AG04450 (cell line): ENCODE data around the gene FBXO17. TPM values are rescaled to one million over a fixed set of nuclear protein-coding genes. Genes with fewer than 3 reads are reported as not detected.

Source experiments
- CTCF ChIA-PET: fragments of 300-600, 350-600 bp; formaldehyde crosslinking; extraction: SDS; loops from one replicate; lab custom pipeline; 2022; ENCODE audit warnings: antibody characterized with exemption, inconsistent platforms; lab: Charles Lee
- POLR2A ChIA-PET: fragments of 350-600 bp; formaldehyde crosslinking; extraction: SDS; loops from one replicate; lab custom pipeline; 2021; ENCODE audit warnings: antibody characterized with exemption, inconsistent platforms; lab: Yijun Ruan, JAX
- DNase-seq: peaks from one replicate; pipeline ENCODE4 v3.0.0-alpha.2; 2011; ENCODE audit warnings: low read depth, low spot score
- H3K27ac ChIP-seq: one replicate; pipeline ENCODE4 v1.5.1; 2012; ENCODE audit warnings: low read depth, low read length, control low read depth
- H3K27me3 ChIP-seq: one replicate; pipeline ENCODE4 v1.6.0; 2012; ENCODE audit warnings: low read length; ENCODE audit not compliant: control insufficient read depth, insufficient read depth
- H3K4me3 ChIP-seq: 2 replicates; pipeline ENCODE4 v1.5.1; 2011; ENCODE audit warnings: mild to moderate bottlenecking, low read depth, low read length, control low read depth
- H3K9me3 ChIP-seq: 2 replicates; pipeline ENCODE4 v1.5.1; 2012; ENCODE audit warnings: low read length; ENCODE audit not compliant: control insufficient read depth, insufficient read depth
- CTCF ChIP-seq: IDR thresholded peaks from 2 replicates; pipeline ENCODE4 v1.5.1; 2011; ENCODE audit warnings: low read depth, low read length, control low read depth, inconsistent platforms
- polyA plus RNA-seq: library from polyadenylated mRNA; depleted of rRNA; stranded (reverse); fragments of >200 nt; gene quantifications from 2 replicates; pipeline ENCODE4 v1.2.3, GENCODE V29; 2011

Gene FBXO17
- polyA plus RNA-seq, 1 experiment: 10.8 TPM

- CTCF ChIA-PET: interaction anchor here (0.7 kb wide), 1 partner anchor 19 kb away, joined by 3 read pairs; the partner anchor contains the start of genes MRPS12 and SARS2
- no peak for TF ChIP-seq CTCF
- no peak overlapping the region for H3K27ac ChIP-seq
- POLR2A ChIA-PET: no interaction called here
- peak overlapping the region; percentile 44 for H3K4me3 ChIP-seq
- DNase-seq: no peak
- H3K9me3 ChIP-seq: no peaks in the 10 kb centered on the region; the same call in 1 of the 2 replicates
- H3K27me3 ChIP-seq: no peaks in the 10 kb centered on the region
These were observed 25.8 kb downstream of the FBXO17 start for GRCh38 chr19:38949580-38950367.

GRCh38 chr19:38946229-38947010 lies 29.1 kb downstream of the FBXO17 start:
- TF ChIP-seq CTCF: no peak

DNA sequence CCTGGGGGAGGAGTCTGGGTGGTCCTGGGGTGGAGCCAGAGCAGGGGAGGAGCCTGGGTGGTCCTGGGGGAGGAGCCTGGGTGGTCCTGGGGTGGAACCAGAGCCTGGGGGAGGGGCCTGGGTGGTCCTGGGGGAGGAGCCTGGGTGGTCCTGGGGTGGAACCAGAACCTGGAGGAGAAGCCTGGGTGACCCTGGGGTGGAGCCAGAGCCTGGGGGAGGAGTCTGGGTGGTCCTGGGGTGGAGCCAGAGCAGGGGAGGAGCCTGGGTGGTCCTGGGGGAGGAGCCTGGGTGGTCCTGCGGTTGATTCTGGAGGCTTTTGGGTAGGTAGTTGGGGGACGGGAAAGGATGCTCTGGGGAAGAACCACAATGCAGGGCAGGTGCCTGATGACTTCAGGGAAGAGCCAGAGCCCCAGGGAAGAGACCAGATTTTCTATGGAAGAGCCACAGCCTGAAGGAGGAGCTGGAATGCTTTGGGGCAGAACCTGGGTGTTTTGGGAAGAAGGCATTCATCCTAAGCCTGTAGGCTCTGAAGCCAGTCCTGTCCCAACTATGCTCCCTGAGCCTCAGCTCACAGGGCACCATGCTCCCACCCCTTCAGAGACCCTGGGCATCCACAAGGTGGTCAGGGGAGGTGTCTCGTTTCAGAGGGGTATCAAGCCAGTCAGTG lies 29.8 kb downstream of the FBXO17 start:
- no peak overlapping the region for H3K4me3 ChIP-seq
- no peaks in the 10 kb centered on the region for H3K27me3 ChIP-seq
- no peak overlapping the region for H3K27ac ChIP-seq
- no peak for DNase-seq
- ChIA-PET POLR2A (no interaction called here), CTCF (interaction anchor here (1.4 kb wide), 1 partner anchor 15 kb away, joined by 3 read pairs; the partner anchor contains the start of genes MRPS12 and SARS2)
- no peaks in the 10 kb centered on the region; the same call in 1 of the 2 replicates for H3K9me3 ChIP-seq
- no peak for TF ChIP-seq CTCF

More at GRCh38 chr19:38946229-38947010, 29.1 kb downstream of the FBXO17 start:
- DNase-seq: no peak
- H3K27ac ChIP-seq: no peak overlapping the region
- H3K4me3 ChIP-seq: no peak overlapping the region
- CTCF ChIA-PET: interaction anchor here (1.0 kb wide), 2 partner anchors 13 to 16 kb away, joined by 3 to 4 read pairs; partner anchors contain the start of genes MRPS12 and SARS2
- no peaks in the 10 kb centered on the region for H3K27me3 ChIP-seq
- H3K9me3 ChIP-seq: no peaks in the 10 kb centered on the region; the same call in 1 of the 2 replicates
- POLR2A ChIA-PET: no interaction called here

DNA sequence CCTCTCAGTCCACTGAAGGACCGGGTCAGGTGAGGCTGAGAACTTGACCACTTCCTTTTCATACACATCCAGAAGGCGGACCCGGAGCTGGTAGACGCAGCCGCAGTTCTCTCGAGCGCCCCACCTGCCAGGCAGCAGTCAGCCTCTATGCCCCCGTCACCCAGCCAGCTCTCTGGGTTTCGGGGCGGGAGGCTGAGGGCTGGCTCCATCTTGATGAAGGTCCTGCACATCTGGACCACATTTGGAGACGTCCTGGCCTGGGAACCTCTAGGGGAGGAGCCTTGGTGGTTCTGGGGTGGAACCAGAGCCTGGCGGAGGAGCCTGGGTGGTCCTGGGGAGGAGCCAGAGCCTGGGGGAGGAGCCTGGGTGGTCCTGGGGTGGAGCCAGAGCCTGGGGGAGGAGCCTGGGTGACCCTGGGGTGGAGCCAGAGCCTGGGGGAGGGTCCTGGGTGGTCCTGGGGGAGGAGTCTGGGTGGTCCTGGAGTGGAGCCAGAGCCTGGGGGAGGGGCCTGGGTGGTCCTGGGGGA lies 30.5 kb downstream of the FBXO17 start:
- no peaks in the 10 kb centered on the region; the same call in 1 of the 2 replicates for H3K9me3 ChIP-seq
- H3K4me3 ChIP-seq: no peak overlapping the region
- no peak for TF ChIP-seq CTCF
- no peaks in the 10 kb centered on the region for H3K27me3 ChIP-seq
- ChIA-PET CTCF (interaction anchor here (1.4 kb wide), 1 partner anchor 15 kb away, joined by 3 read pairs; the partner anchor contains the start of genes MRPS12 and SARS2), POLR2A (no interaction called here)
- H3K27ac ChIP-seq: no peak overlapping the region
- DNase-seq: no peak
